ENCODE measurements around the gene CCM2.
A peak's percentile ranks its signal among the peaks of the same experiment; 100 is the strongest.

Gene CCM2

GRCh38 chr7:45000093-45001032 is at the start of gene CCM2:
Gene CCM2, plus strand, starts transcription at chr7:45000201. Its CDS starts 133 bp downstream, at chr7:45000334.
- DNase-seq = peak; percentile 78

GRCh38 chr7:44953156-44953555 is 46.8 kb upstream of the CCM2 start:
- DNase-seq = no peak

- no peak for DNase-seq
Observed at GRCh38 chr7:44955733-44956132, 44.3 kb upstream of the CCM2 start.

GRCh38 chr7:44956157-44956766 is 43.7 kb upstream of the CCM2 start:
- no peak for DNase-seq

- DNase-seq = no peak
Observed at GRCh38 chr7:44958645-44959344, 41.2 kb upstream of the CCM2 start.

GRCh38 chr7:44959433-44959951 is 40.5 kb upstream of the CCM2 start:
- no peak for DNase-seq

GRCh38 chr7:44960011-44960580 is 39.9 kb upstream of the CCM2 start:
- DNase-seq = no peak

GRCh38 chr7:44961844-44962482 is 38.0 kb upstream of the CCM2 start:
- DNase-seq = no peak

- peak; percentile 71 for DNase-seq
Observed at GRCh38 chr7:44962483-44963251, 37.3 kb upstream of the CCM2 start.

GRCh38 chr7:44963364-44964290 is 36.4 kb upstream of the CCM2 start:
- no peak for DNase-seq

- no peak for DNase-seq
Observed at GRCh38 chr7:44964384-44964830, 35.6 kb upstream of the CCM2 start.

- DNase-seq = peak; percentile 16
Observed at GRCh38 chr7:44964831-44965440, 35.1 kb upstream of the CCM2 start.

GRCh38 chr7:44965441-44965903 is 34.5 kb upstream of the CCM2 start:
- DNase-seq = no peak

- no peak for DNase-seq
Observed at GRCh38 chr7:44965937-44966730, 33.9 kb upstream of the CCM2 start.

- no peak for DNase-seq
Observed at GRCh38 chr7:44966731-44967538, 33.1 kb upstream of the CCM2 start.

- peak; percentile 45 for DNase-seq
Observed at GRCh38 chr7:44967571-44968446, 32.2 kb upstream of the CCM2 start.
